K562 (cell line): ENCODE results near the gene C1R. TPM values are rescaled to one million over a fixed set of nuclear protein-coding genes. Genes with fewer than 3 reads are reported as not detected.

ENCODE experiments used
- ATAC-seq: fragments of 200-7000 bp; cut with Tn5 transposase; 3 replicates; pipeline ENCODE4 v1.9.1; 2020; ENCODE audit warnings: moderate library complexity
- BruUV-seq: library from RNA; stranded (reverse); fragments of 400-500 nt; replicated peaks from 2 replicates; lab custom pipeline; 2021; lab: Mats Ljungman, UMichigan
- CTCF ChIA-PET: fragments of 300-600 bp; formaldehyde crosslinking; extraction: SDS; loops from one replicate; lab custom pipeline; 2021; ENCODE audit warnings: low intra/inter-chr PET ratio; lab: Yijun Ruan, JAX
- POLR2A ChIA-PET: fragments of 300-600, 350-650 bp; sonication (Branson Sonifier 250); formaldehyde crosslinking; extraction: SDS; loops from one replicate; lab custom pipeline; 2021; ENCODE audit warnings: antibody characterized with exemption, inconsistent platforms; lab: Yijun Ruan, JAX
- DNase-seq, 4 experiments: peaks; one replicate each; pipeline versions ENCODE4 v3.0.0 to v3.0.0-alpha.2; 2011 to 2018; ENCODE audit warnings: low spot score in 3 of 4, mixed read lengths in 3 of 4; ENCODE audit errors: extremely low read depth in 1 of 4
- FAIRE-seq: peaks from 2 replicates; lab custom pipeline; 2011; peaks lifted over from hg19 to GRCh38; lab: Jason Lieb, UNC
- H2AFZ ChIP-seq: 2 replicates; pipeline ENCODE4 v1.6.0; 2011; ENCODE audit warnings: low read depth, low read length, control low read depth, inconsistent platforms
- H3K27ac ChIP-seq: fragments of 200-600 bp; 3 replicates; pipeline ENCODE4 v1.8.0; 2011; ENCODE audit warnings: low read depth, mild to moderate bottlenecking, control low read depth, inconsistent platforms, low read length, moderate library complexity, mixed read lengths; ENCODE audit errors: extremely low read depth
- H3K27me3 ChIP-seq, 2 experiments: fragments of 300-600 bp in 1 of 2; 2 replicates in 1 of 2; 3 replicates in 1 of 2; pipeline versions ENCODE4 v1.6.0 to v1.8.0; 2011; ENCODE audit warnings: inconsistent platforms in 2 of 2, low read length in 2 of 2, mild to moderate bottlenecking in 1 of 2, mixed read lengths in 1 of 2, moderate library complexity in 1 of 2; ENCODE audit not compliant: control insufficient read depth in 2 of 2, insufficient read depth in 2 of 2
- H3K36me3 ChIP-seq: fragments of 300-600 bp; 3 replicates; pipeline ENCODE4 v1.8.0; 2011; ENCODE audit warnings: mild to moderate bottlenecking, low read length, inconsistent platforms; ENCODE audit not compliant: control insufficient read depth, insufficient read depth
- H3K4me1 ChIP-seq, 2 experiments: fragments of 200-600 bp in 1 of 2; replicated peaks in 1 of 2; 2 replicates in 1 of 2; 3 replicates in 1 of 2; pipeline versions ENCODE4 v1.5.1 to v1.8.0; 2011; ENCODE audit warnings: inconsistent platforms in 2 of 2, low read length in 2 of 2, mild to moderate bottlenecking in 1 of 2, mixed read lengths in 1 of 2, moderate library complexity in 1 of 2; ENCODE audit not compliant: control insufficient read depth in 2 of 2, insufficient read depth in 2 of 2
- H3K4me2 ChIP-seq: 2 replicates; pipeline ENCODE4 v1.6.1; 2011; ENCODE audit warnings: low read length, control low read depth, inconsistent platforms, mixed read lengths; ENCODE audit not compliant: insufficient read depth
- H3K4me3 ChIP-seq: fragments of 200-600 bp; sonication (generic), shearing (Covaris generic); 2 replicates; pipeline ENCODE4 v1.5.1; 2016; ENCODE audit warnings: control low read depth, inconsistent platforms
- H3K79me2 ChIP-seq: fragments of 200-600 bp; 3 replicates; pipeline ENCODE4 v1.8.0; 2011; ENCODE audit warnings: low read length, inconsistent platforms; ENCODE audit not compliant: control insufficient read depth, insufficient read depth
- H3K9ac ChIP-seq, 2 experiments: 2 replicates each; pipeline versions ENCODE4 v1.6.0 to v1.6.1; 2011; ENCODE audit warnings: low read depth in 2 of 2, low read length in 2 of 2, control low read depth in 1 of 2, inconsistent platforms in 1 of 2, mild to moderate bottlenecking in 1 of 2, mixed read lengths in 1 of 2; ENCODE audit not compliant: insufficient read depth in 1 of 2
- H3K9me1 ChIP-seq: one replicate; pipeline ENCODE4 v1.6.0; 2011; ENCODE audit warnings: inconsistent platforms, mild to moderate bottlenecking, low read length, moderate library complexity; ENCODE audit not compliant: control insufficient read depth, insufficient read depth
- H3K9me3 ChIP-seq: replicated peaks from 2 replicates; pipeline ENCODE4 v1.5.1; 2011; ENCODE audit warnings: low read depth, low read length, inconsistent platforms; ENCODE audit not compliant: control insufficient read depth, insufficient read depth
- H4K20me1 ChIP-seq: replicated peaks from 2 replicates; pipeline ENCODE4 v1.6.1; 2011; ENCODE audit warnings: low read length, inconsistent platforms, mixed read lengths; ENCODE audit not compliant: control insufficient read depth, insufficient read depth
- CHD4 ChIP-seq: fragments of 200-600 bp; sonication (generic); IDR thresholded peaks from 3 replicates; pipeline ENCODE4 v1.6.1; 2012; ENCODE audit warnings: low read depth, mild to moderate bottlenecking, mixed read lengths, low read length, inconsistent platforms; ENCODE audit not compliant: insufficient read depth, insufficient replicate concordance, poor library complexity, severe bottlenecking
- CREM ChIP-seq: IDR thresholded peaks from 2 replicates; pipeline ENCODE4 v1.6.1; 2014; ENCODE audit warnings: antibody characterized with exemption, low read depth
- FOXJ3 ChIP-seq: sonication (generic); formaldehyde crosslinking; IDR thresholded peaks from 2 replicates; pipeline ENCODE4 v1.4.0; 2020; ENCODE audit warnings: mild to moderate bottlenecking, missing genetic modification reagents
- GTF2E2 ChIP-seq: fragments of 200-800 bp; sonication (Bioruptor generic); IDR thresholded peaks from 2 replicates; pipeline ENCODE4 v1.6.1; 2016; ENCODE audit warnings: missing genetic modification characterization, missing compliant biosample characterization
- GTF2F1 ChIP-seq: IDR thresholded peaks from 2 replicates; pipeline ENCODE4 v1.6.1; 2011; ENCODE audit warnings: low read depth, low read length, improper control_type of control experiment
- JUNB ChIP-seq: fragments of 450-650 bp; formaldehyde crosslinking; conservative IDR thresholded peaks from 2 replicates; pipeline ENCODE4 v1.4.0; 2020; ENCODE audit warnings: mild to moderate bottlenecking
- MCM3 ChIP-seq: fragments of 450-650 bp; IDR thresholded peaks from 2 replicates; pipeline ENCODE4 v1.6.1; 2016
- NRF1 ChIP-seq, 2 experiments: fragments of 450-650 bp; IDR thresholded peaks in 1 of 2; conservative IDR thresholded peaks in 1 of 2; 2 replicates each; pipeline ENCODE4 v1.6.1; 2014; ENCODE audit warnings: mild to moderate bottlenecking in 2 of 2
- SRSF9 ChIP-seq: fragments of 200-400 bp; formaldehyde crosslinking; IDR thresholded peaks from 2 replicates; pipeline ENCODE4 v1.6.1; 2017; ENCODE audit warnings: low read depth, low read length, borderline replicate concordance
- ZNF3 ChIP-seq: fragments of 250-450 bp; sonication (Bioruptor Pico); IDR thresholded peaks from 2 replicates; pipeline ENCODE4 v1.5.0; 2021; ENCODE audit warnings: mild to moderate bottlenecking, moderate library complexity
- ZNF717 ChIP-seq: fragments of 250-450 bp; sonication (Bioruptor Pico); IDR thresholded peaks from 2 replicates; pipeline ENCODE4 v1.5.0; 2021
- WGBS: fragments of 100-300 bp; shearing (Covaris generic); methylation state at CpG from one replicate; pipeline ENCODE4 v1.1.6; 2016; ENCODE audit warnings: low coverage, mixed read lengths; ENCODE audit not compliant: insufficient coverage; ENCODE audit errors: missing lambda C conversion rate; 5-methylcytosine and 5-hydroxymethylcytosine counted together
- in situ Hi-C: fragments of 300-500 bp; cut with MboI; formaldehyde crosslinking; loops from 4 replicates; pipeline ENCODE4 v1.15.0; 2018; ENCODE audit warnings: inconsistent platforms, mixed read lengths
- intact Hi-C: fragments of 100-400 bp; cut with micrococcal nuclease; formaldehyde crosslinking; loops from 2 replicates; pipeline ENCODE4 v1.14.2; 2022
- polyA plus RNA-seq, 8 experiments: library from polyadenylated mRNA; depleted of rRNA in 4 of 8; stranded (reverse) in 5 of 8; unstranded in 3 of 8; fragments of >200 nt; fragmentation: Nextera tagmentation in 2 of 8; fragmentation: Illumina TruSeq in 1 of 8; extraction: Ambion mirVana in 2 of 8; extraction: Trizol in 1 of 8; gene quantifications; 2 replicates each; pipeline versions ENCODE4 v1.2.1 to v1.2.3, GENCODE V29; 2011 to 2014; ENCODE audit warnings: inconsistent platforms in 1 of 8, missing spikeins in 1 of 8
- total RNA-seq, 7 experiments: library from RNA; depleted of rRNA in 6 of 7; stranded (reverse); fragments of >200 nt in 6 of 7; fragmentation: Illumina TruSeq in 2 of 7; extraction: Trizol in 2 of 7; gene quantifications; 2 replicates each; pipeline versions ENCODE4 v1.2.1 to v1.2.3, GENCODE V29; 2011 to 2021; ENCODE audit warnings: low replicate concordance in 1 of 7
- TF ChIP-seq, protein P1 (sequence below): fragments of 450-650 bp; formaldehyde crosslinking; IDR thresholded peaks from 2 replicates; pipeline ENCODE4 v1.4.0; 2020; ENCODE audit warnings: mild to moderate bottlenecking
- TF ChIP-seq, protein P2 (sequence below): fragments of 450-650 bp; IDR thresholded peaks from 2 replicates; pipeline ENCODE4 v1.6.1; 2016; ENCODE audit warnings: mild to moderate bottlenecking

C1R gene
- total and polyA plus RNA-seq, 9 of the 15 experiments (the other 6 are each of a cell fraction or from before 2014, with no cell fraction given) = 0.07 to 1.0 (median 0.33) TPM; not detected in 1

DNA sequence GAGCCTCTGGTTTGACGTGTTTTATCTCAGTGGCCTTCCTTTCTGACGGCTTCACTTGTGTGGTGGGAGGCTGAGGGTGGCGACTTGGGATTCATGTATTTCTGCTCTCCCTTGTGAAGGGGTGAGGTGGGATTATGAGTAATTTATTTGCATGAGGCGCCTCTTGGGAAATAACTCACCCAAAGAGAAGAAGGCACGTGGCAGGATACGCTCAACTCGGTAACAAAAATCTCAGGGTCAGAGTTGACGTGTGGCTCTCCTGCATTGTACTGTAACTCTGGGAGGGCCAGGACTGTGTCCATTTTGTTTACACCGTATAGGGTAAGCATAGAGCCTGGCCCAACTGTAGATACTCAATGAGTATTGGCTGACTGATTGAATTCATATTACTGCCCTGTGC is 46.3 kb downstream of the C1R start:
- Histone ChIP-seq H3K9ac (no peak overlapping the region), H4K20me1 (no peaks in the 10 kb centered on the region), H3K27me3 (no peaks in the 10 kb centered on the region), H3K36me3 (no peaks in the 10 kb centered on the region), H3K4me3 (no peak overlapping the region), H2AFZ (peak overlapping the region; percentile 72), H3K9me1 (no peaks in the 10 kb centered on the region), H3K4me2 (no peak overlapping the region), H3K4me1 (no peaks in the 10 kb centered on the region; a peak in 1 of 5 replicates), H3K27ac (no peak overlapping the region), H3K9me3 (no peaks in the 10 kb centered on the region), H3K79me2 (no peaks in the 10 kb centered on the region)
- POLR2A ChIA-PET = interaction anchor here (0.6 kb wide), 1 partner anchor 13 kb away, joined by 3 read pairs; no protein-coding TSS in a partner anchor
- DNase-seq (no peak), FAIRE-seq (no peak), ATAC-seq (no peak)
- intact Hi-C loops (no loop called here), in situ Hi-C loops (no loop called here)
- 66% methylated on average over 8 of the region's 9 CpGs for WGBS
- CTCF ChIA-PET = no interaction called here
- TF ChIP-seq CHD4 (no peak), JUNB (CRISPR knock-in tag) (no peak), ZNF717 (CRISPR knock-in tag) (no peak), SRSF9 (no peak), GTF2E2 (tag) (no peak), NRF1 (conservative IDR thresholded peaks at IDR 0.05 in 1 of 2, IDR thresholded peaks at IDR 0.05 in 1 of 2) (no peak), FOXJ3 (CRISPR knock-in tag) (no peak), ZNF3 (CRISPR knock-in tag) (no peak), CREM (no peak), GTF2F1 (no peak), MCM3 (no peak)
- TF ChIP-seq, protein P1, sequence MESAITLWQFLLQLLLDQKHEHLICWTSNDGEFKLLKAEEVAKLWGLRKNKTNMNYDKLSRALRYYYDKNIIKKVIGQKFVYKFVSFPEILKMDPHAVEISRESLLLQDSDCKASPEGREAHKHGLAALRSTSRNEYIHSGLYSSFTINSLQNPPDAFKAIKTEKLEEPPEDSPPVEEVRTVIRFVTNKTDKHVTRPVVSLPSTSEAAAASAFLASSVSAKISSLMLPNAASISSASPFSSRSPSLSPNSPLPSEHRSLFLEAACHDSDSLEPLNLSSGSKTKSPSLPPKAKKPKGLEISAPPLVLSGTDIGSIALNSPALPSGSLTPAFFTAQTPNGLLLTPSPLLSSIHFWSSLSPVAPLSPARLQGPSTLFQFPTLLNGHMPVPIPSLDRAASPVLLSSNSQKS = no peak
- TF ChIP-seq, protein P2, sequence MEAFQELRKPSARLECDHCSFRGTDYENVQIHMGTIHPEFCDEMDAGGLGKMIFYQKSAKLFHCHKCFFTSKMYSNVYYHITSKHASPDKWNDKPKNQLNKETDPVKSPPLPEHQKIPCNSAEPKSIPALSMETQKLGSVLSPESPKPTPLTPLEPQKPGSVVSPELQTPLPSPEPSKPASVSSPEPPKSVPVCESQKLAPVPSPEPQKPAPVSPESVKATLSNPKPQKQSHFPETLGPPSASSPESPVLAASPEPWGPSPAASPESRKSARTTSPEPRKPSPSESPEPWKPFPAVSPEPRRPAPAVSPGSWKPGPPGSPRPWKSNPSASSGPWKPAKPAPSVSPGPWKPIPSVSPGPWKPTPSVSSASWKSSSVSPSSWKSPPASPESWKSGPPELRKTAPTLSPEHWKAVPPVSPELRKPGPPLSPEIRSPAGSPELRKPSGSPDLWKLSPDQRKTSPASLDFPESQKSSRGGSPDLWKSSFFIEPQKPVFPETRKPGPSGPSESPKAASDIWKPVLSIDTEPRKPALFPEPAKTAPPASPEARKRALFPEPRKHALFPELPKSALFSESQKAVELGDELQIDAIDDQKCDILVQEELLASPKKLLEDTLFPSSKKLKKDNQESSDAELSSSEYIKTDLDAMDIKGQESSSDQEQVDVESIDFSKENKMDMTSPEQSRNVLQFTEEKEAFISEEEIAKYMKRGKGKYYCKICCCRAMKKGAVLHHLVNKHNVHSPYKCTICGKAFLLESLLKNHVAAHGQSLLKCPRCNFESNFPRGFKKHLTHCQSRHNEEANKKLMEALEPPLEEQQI = no peak
- no TSS peak for BruUV-seq
